ENCODE data around the gene SPATA19. TPM values are rescaled to one million over a fixed set of nuclear protein-coding genes. Genes with fewer than 3 reads are reported as not detected.

The SPATA19 gene
- total and polyA plus RNA-seq, 2 of the 4 experiments (the other 2 are of a cell fraction) = not detected

DNA sequence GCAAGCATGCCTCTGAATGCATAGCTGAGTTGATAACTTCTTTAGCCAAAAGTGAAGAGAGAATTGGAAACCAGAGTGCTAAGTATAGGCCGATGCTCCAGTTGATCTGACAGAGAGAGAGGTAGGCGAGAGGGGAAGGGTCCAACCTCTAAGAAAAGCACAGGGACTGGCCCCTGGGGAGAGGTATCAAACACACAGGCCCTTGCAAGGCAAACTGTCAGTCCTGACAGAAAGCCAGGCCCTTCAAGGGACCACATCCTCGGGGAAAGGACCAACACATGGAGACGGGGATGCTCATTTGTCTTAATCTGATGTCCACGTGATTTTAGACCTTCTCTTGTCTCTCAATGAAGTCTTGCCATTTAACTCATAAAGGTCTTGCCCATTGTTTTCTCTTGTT lies 43.9 kb upstream of the SPATA19 start:
- Histone ChIP-seq H4K5ac (ENCODE audit: low read depth, low read length) (no peak overlapping the region), H3K4me2 (ENCODE audit: low read depth, low read length) (no peak overlapping the region), H3K23ac (ENCODE audit: low read depth, low read length) (no peak overlapping the region), H3K56ac (ENCODE audit: extremely low read depth, insufficient read depth, low read length) (no peak overlapping the region), H2BK120ac (ENCODE audit: low read depth, low read length) (no peak overlapping the region), H3K9ac (ENCODE audit: low read depth, low read length) (no peak overlapping the region), H3K4me1 (ENCODE audit: control insufficient read depth, insufficient read depth, low read length) (no peaks in the 10 kb centered on the region), H3K27me3 (ENCODE audit: control insufficient read depth, insufficient read depth, low read length) (no peaks in the 10 kb centered on the region), H2AK9ac (replicated peaks; ENCODE audit: low read depth, low read length, poor library complexity) (no peak overlapping the region), H3K36me3 (ENCODE audit: control insufficient read depth, insufficient read depth, low read length) (no peaks in the 10 kb centered on the region), H3K4me3 (ENCODE audit: insufficient read depth, low read depth, low read length) (no peak overlapping the region), H3K18ac (ENCODE audit: low read depth, low read length) (no peak overlapping the region), H2BK15ac (ENCODE audit: low read depth, low read length) (no peak overlapping the region), H3K4ac (ENCODE audit: low read depth, low read length) (no peak overlapping the region), H3K27ac (ENCODE audit: insufficient read depth, low read length) (no peak overlapping the region), H3K14ac (replicated peaks; ENCODE audit: low read depth, low read length) (no peak overlapping the region), H3K9me3 (ENCODE audit: control insufficient read depth, insufficient read depth, low read length) (peaks cover 40% of the 10 kb centered on the region), H2AK5ac (ENCODE audit: low read depth, low read length) (no peak overlapping the region), H3K79me1 (ENCODE audit: low read depth in 1 of 2, low read length in 2 of 2) (no peaks in the 10 kb centered on the region), H4K20me1 (ENCODE audit: insufficient read depth, low read length) (no peaks in the 10 kb centered on the region), H2BK5ac (ENCODE audit: low read depth, low read length, poor library complexity, severe bottlenecking) (no peak overlapping the region), H3K9me1 (ENCODE audit: insufficient read depth, low read length) (no peaks in the 10 kb centered on the region), H4K8ac (ENCODE audit: low read depth in 2 of 2, low read length in 2 of 2) (no peak overlapping the region), H4K91ac (ENCODE audit: insufficient read depth, low read depth, low read length) (no peak overlapping the region), H2AFZ (replicated peaks; ENCODE audit: low read length, poor library complexity) (no peak overlapping the region), H2BK20ac (ENCODE audit: low read depth, low read length) (no peak overlapping the region)
- dilution Hi-C loops (cut with HindIII; ENCODE audit: low sequenced_read_pairs, unreplicated experiment) (no loop called here), intact Hi-C loops (cut with micrococcal nuclease) (no loop called here), in situ Hi-C loops (cut with MboI; ENCODE audit: low sequenced_read_pairs) (no loop called here)
- no peak for ATAC-seq (ENCODE audit: low read depth)
- 47% methylated on average over 3 of the region's 5 CpGs; no CpG with 5 or more reads in 1 of the 2 experiments for WGBS, 2 experiments (ENCODE audit: extremely low coverage in 2 of 2, insufficient read length in 1 of 2)
- DNase-seq = no peak
- no peak for TF ChIP-seq POLR2A (IDR thresholded peaks at IDR 0.05; ENCODE audit: low read depth, low read length)
- CTCF ChIA-PET = no interaction called here
- no TSS peak for BruUV-seq (replicated peaks)
- POLR2A ChIA-PET (ENCODE audit: unreplicated experiment) = no interaction called here
